GM13977 (cell line): ENCODE data around the gene RAP2C.

Experiments used
- DNase-seq: peaks from one replicate; pipeline ENCODE4 v3.0.0; 2012; ENCODE audit warnings: low spot score
- in situ Hi-C: fragments of 300-500 bp; cut with MboI; formaldehyde crosslinking; loops from one replicate; pipeline ENCODE4 v1.12.0; 2022; ENCODE audit warnings: low sequenced_read_pairs, low pct_unique_long_range_greater_than_20kb, mixed read lengths, inconsistent platforms; ENCODE audit not compliant: unreplicated experiment
- TF ChIP-seq, protein P1 (sequence below): IDR thresholded peaks from 2 replicates; pipeline ENCODE4 v1.5.1; 2012; ENCODE audit warnings: mild to moderate bottlenecking, control low read depth; ENCODE audit not compliant: insufficient read depth; ENCODE audit errors: extremely low read depth, missing control alignments

Gene RAP2C

DNA sequence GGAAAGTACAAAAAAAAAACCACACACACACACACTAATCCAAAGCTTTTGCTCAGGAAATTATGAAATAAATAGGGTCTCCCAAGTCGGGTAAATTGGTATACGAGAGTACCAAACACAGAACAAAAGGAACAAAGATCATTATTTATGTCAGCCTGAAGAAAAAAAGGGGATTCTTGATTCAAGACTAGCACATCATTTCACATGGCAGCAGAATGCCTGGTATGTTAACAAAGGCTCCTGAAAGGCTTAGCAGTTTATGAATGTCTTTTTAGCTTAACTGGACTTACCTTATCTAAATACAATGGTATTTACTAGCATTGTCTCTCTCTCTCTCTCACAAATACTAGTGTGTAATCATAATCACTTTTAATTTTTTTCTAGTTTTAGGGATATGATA is 11.3 kb downstream of the RAP2C start:
- TF ChIP-seq, protein P1, sequence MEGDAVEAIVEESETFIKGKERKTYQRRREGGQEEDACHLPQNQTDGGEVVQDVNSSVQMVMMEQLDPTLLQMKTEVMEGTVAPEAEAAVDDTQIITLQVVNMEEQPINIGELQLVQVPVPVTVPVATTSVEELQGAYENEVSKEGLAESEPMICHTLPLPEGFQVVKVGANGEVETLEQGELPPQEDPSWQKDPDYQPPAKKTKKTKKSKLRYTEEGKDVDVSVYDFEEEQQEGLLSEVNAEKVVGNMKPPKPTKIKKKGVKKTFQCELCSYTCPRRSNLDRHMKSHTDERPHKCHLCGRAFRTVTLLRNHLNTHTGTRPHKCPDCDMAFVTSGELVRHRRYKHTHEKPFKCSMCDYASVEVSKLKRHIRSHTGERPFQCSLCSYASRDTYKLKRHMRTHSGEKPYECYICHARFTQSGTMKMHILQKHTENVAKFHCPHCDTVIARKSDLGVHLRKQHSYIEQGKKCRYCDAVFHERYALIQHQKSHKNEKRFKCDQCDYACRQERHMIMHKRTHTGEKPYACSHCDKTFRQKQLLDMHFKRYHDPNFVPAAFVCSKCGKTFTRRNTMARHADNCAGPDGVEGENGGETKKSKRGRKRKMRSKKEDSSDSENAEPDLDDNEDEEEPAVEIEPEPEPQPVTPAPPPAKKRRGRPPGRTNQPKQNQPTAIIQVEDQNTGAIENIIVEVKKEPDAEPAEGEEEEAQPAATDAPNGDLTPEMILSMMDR = no peak
- in situ Hi-C loops = no loop called here
- no peak for DNase-seq

DNA sequence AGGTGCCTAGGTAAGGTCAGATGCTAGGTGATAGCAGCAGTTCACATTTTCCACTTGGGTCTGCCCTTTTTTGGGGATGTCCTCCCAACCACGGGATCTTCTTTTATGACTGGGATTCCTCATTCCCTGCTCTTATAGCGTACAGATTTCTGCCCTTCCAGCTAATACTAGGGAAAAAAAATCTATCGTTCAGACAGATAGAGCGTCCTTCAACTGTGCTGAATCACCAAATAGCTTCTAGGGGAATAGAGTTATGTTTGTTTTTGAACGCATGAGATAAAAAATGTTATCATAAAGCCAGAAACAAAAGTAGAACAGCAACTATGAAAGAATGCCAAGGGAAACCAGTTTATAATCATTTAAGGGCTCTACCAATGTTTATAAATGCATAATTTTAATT is 13.0 kb downstream of the RAP2C start:
- in situ Hi-C loops = no loop called here
- no peak for DNase-seq
- TF ChIP-seq, protein P1 = no peak

DNA sequence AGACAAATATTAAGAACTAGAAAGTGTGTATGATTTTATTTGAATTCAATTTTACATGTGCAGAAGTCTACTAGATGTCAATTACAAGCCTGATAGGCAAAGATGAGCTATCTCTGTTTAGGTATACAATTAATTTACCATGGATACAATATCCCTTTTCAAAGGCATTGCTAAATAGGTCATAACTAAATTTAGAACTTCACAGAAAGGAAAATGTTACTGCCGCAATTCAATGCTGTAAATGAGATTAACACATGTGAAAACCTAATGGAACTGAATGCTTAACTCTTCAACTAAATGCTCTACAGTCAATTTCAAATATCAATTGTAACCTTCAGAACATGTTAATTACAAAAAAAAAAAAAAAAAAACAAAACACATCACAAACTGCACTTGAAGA is 14.6 kb downstream of the RAP2C start:
- TF ChIP-seq, protein P1 = no peak
- DNase-seq = no peak
- in situ Hi-C loops = no loop called here

DNA sequence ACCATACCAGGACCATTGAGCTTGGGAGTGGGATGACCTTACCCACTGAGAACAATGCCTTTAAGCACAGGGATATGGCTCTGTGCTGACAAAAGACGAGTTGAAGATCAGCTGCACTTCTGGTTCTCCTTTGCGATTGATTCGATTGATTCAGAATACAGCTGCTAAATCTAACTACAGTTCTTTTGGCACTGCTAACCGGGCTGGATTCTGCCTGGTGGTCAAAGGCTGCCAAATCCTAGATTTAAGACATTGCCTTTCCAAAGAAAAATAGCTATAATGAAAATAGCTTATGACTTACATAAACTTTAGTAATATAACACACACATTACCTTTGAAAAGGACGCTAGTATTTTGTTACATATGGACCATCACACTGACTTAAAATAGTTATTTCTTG is 18.3 kb downstream of the RAP2C start:
- DNase-seq = no peak
- TF ChIP-seq, protein P1 = no peak
- in situ Hi-C loops = no loop called here

DNA sequence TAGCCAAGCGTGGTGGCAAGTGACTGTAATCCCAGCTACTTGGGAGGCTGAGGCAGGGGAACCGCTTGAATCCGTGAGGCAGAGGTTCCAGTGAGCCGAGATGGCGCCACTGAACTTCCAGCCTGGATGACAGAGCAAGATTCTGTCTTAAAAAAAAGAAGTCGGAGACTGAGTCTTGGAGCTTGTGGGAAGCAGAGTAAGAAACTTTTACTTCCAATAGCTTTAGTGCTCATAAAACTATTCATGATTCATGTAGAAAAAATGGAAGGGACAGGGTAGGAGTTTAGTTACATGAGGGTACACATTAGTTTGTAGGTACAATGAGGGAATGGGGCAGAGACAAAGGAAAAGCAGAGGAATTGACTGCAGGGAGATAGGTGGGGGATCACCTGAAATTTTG is 19.3 kb downstream of the RAP2C start:
- in situ Hi-C loops = no loop called here
- no peak for DNase-seq
- TF ChIP-seq, protein P1 = no peak

DNA sequence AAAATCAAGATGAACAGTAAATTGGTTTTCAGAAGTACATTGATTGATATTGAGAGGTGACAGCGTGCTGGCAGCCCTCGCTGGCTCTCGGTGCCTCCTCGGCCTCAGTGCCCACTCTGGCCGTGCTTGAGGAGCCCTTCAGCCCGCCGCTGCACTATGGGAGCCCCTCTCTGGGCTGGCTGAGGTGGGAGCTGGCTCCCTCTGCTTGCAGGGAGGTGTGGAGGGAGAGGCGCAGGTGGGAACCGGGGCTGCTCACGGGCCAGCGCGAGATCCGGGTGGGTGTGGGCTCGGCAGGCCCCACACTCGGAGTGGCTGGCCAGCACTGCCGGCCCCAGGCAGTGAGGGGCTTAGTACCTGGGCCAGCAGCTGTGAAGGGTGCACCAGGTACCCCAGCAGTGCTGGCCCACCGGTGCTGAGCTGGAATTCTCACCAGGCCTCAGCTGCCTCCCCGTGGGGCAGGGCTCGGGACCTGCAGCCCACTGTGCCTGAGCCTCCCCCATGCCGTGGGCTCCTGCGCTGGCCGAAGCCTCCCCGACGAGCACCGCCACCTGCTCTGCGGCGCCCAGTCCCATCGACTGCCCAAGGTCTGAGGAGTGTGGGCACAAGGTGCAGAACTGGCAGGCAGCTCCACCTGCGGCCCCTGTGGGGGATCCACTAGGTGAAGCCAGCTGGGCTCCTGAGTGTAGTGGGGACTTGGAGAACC is 25.2 kb downstream of the RAP2C start:
- TF ChIP-seq, protein P1 = no peak
- in situ Hi-C loops = no loop called here
- no peak for DNase-seq
